Activated CD4-positive, alpha-beta T cell treated with anti-CD3 and anti-CD28 coated beads, Interleukin-2, amount 10 ng/mL, durations not matched to agents 24 days and 14 days (primary cell): ENCODE data around the gene CFAP58. TPM values are rescaled to one million over a fixed set of nuclear protein-coding genes. Genes with fewer than 3 reads are reported as not detected.

Source experiments
- DNase-seq: peaks from one replicate; pipeline ENCODE4 v3.0.0; 2022
- H3K27ac Mint-ChIP-seq: one replicate; pipeline ENCODE4 v1.8.0; 2022; ENCODE audit warnings: mild to moderate bottlenecking, mixed read lengths
- H3K27me3 Mint-ChIP-seq: one replicate; pipeline ENCODE4 v1.8.0; 2022; ENCODE audit warnings: mixed read lengths
- H3K36me3 Mint-ChIP-seq: one replicate; pipeline ENCODE4 v1.8.0; 2022; ENCODE audit warnings: low read depth, mild to moderate bottlenecking, mixed read lengths
- H3K4me1 Mint-ChIP-seq: one replicate; pipeline ENCODE4 v1.8.0; 2021; ENCODE audit warnings: mixed read lengths
- H3K4me3 Mint-ChIP-seq: one replicate; pipeline ENCODE4 v1.8.0; 2022; ENCODE audit warnings: mild to moderate bottlenecking, moderate library complexity, mixed read lengths
- H3K9me3 Mint-ChIP-seq: one replicate; pipeline ENCODE4 v1.8.0; 2021; ENCODE audit warnings: mixed read lengths
- intact Hi-C: fragments of 100-400 bp; cut with micrococcal nuclease; formaldehyde crosslinking; loops from one replicate; pipeline ENCODE4 v1.15.1; 2023
- total RNA-seq: library from RNA; stranded (reverse); gene quantifications from 2 replicates; pipeline ENCODE4 v1.2.3, GENCODE V29; 2022

The CFAP58 gene
- total RNA-seq, 1 donor from 2014 or later: 0.16 TPM

GRCh38 chr10:104325436-104326435 lies 27.9 kb upstream of the CFAP58 start:
- Mint-ChIP-seq H3K4me1 (peaks cover 88% of the 10 kb centered on the region), H3K9me3 (no peaks in the 10 kb centered on the region), H3K27ac (peak overlapping the region; percentile 80), H3K4me3 (peak overlapping the region; percentile 68), H3K27me3 (no peaks in the 10 kb centered on the region), H3K36me3 (peaks cover 9% of the 10 kb centered on the region)
- intact Hi-C loops: loop anchor here (2.0 kb wide), 1 partner anchor 13 kb away; the partner anchor contains the start of gene ITPRIP
- DNase-seq: no peak

GRCh38 chr10:104326991-104327610 lies 26.5 kb upstream of the CFAP58 start:
- no peaks in the 10 kb centered on the region for H3K9me3 Mint-ChIP-seq
- H3K4me3 Mint-ChIP-seq: peak overlapping the region; percentile 86
- DNase-seq: no peak
- intact Hi-C loops: no loop called here
- H3K36me3 Mint-ChIP-seq: peaks cover 14% of the 10 kb centered on the region
- H3K27me3 Mint-ChIP-seq: no peaks in the 10 kb centered on the region
- peaks cover 92% of the 10 kb centered on the region for H3K4me1 Mint-ChIP-seq
- H3K27ac Mint-ChIP-seq: peak overlapping the region; percentile 69

- H3K4me1 Mint-ChIP-seq: peaks cover 90% of the 10 kb centered on the region
- H3K4me3 Mint-ChIP-seq: peak overlapping the region; percentile 86
- H3K27ac Mint-ChIP-seq: peak overlapping the region; percentile 91
- no peaks in the 10 kb centered on the region for H3K27me3 Mint-ChIP-seq
- intact Hi-C loops: loop anchor here (2.0 kb wide), 1 partner anchor 59 kb away; the partner anchor contains the start of gene GSTO2
- peaks cover 20% of the 10 kb centered on the region for H3K36me3 Mint-ChIP-seq
- peak; percentile 68 for DNase-seq
- H3K9me3 Mint-ChIP-seq: no peaks in the 10 kb centered on the region
Observed at GRCh38 chr10:104327745-104328645, 25.6 kb upstream of the CFAP58 start.

GRCh38 chr10:104328646-104328895 lies 25.1 kb upstream of the CFAP58 start:
- intact Hi-C loops: loop anchor here (2.0 kb wide), 1 partner anchor 60 kb away; the partner anchor contains the start of gene GSTO2
- H3K4me3 Mint-ChIP-seq: peak overlapping the region; percentile 86
- H3K4me1 Mint-ChIP-seq: peaks cover 90% of the 10 kb centered on the region
- no peaks in the 10 kb centered on the region for H3K9me3 Mint-ChIP-seq
- no peak for DNase-seq
- H3K27me3 Mint-ChIP-seq: no peaks in the 10 kb centered on the region
- H3K27ac Mint-ChIP-seq: peak overlapping the region; percentile 91
- peaks cover 23% of the 10 kb centered on the region for H3K36me3 Mint-ChIP-seq

- peaks cover 89% of the 10 kb centered on the region for H3K4me1 Mint-ChIP-seq
- H3K27ac Mint-ChIP-seq: peak overlapping the region; percentile 91
- peak; percentile 88 for DNase-seq
- H3K9me3 Mint-ChIP-seq: no peaks in the 10 kb centered on the region
- H3K27me3 Mint-ChIP-seq: no peaks in the 10 kb centered on the region
- H3K4me3 Mint-ChIP-seq: peak overlapping the region; percentile 86
- peaks cover 23% of the 10 kb centered on the region for H3K36me3 Mint-ChIP-seq
- intact Hi-C loops: loop anchor here (1.0 to 2.0 kb wide), 5 partner anchors 9 to 60 kb away; partner anchors contain the start of genes GSTO2 and ITPRIP
Observed at GRCh38 chr10:104328896-104329710, 24.5 kb upstream of the CFAP58 start.

- no peaks in the 10 kb centered on the region for H3K27me3 Mint-ChIP-seq
- H3K36me3 Mint-ChIP-seq: peaks cover 18% of the 10 kb centered on the region
- H3K4me3 Mint-ChIP-seq: peak overlapping the region; percentile 86
- intact Hi-C loops: loop anchor here (1.0 to 10.0 kb wide), 6 partner anchors 9 to 415 kb away; partner anchors contain the start of genes GSTO2, ITPRIP and STN1
- H3K4me1 Mint-ChIP-seq: peaks cover 87% of the 10 kb centered on the region
- no peak for DNase-seq
- no peaks in the 10 kb centered on the region for H3K9me3 Mint-ChIP-seq
- peak overlapping the region; percentile 91 for H3K27ac Mint-ChIP-seq
Observed at GRCh38 chr10:104329735-104330134, 23.9 kb upstream of the CFAP58 start.

- H3K4me3 Mint-ChIP-seq: peak overlapping the region; percentile 86
- intact Hi-C loops: loop anchor here (10.0 kb wide), 1 partner anchor 416 kb away; the partner anchor contains the start of gene STN1
- no peak for DNase-seq
- H3K4me1 Mint-ChIP-seq: peaks cover 87% of the 10 kb centered on the region
- no peaks in the 10 kb centered on the region for H3K27me3 Mint-ChIP-seq
- peaks cover 17% of the 10 kb centered on the region for H3K36me3 Mint-ChIP-seq
- H3K27ac Mint-ChIP-seq: peak overlapping the region; percentile 91
- no peaks in the 10 kb centered on the region for H3K9me3 Mint-ChIP-seq
Observed at GRCh38 chr10:104330168-104331110, 23.2 kb upstream of the CFAP58 start.

GRCh38 chr10:104331208-104331838 lies 22.3 kb upstream of the CFAP58 start:
- no peak overlapping the region for H3K4me3 Mint-ChIP-seq
- H3K36me3 Mint-ChIP-seq: peaks cover 18% of the 10 kb centered on the region
- no peak for DNase-seq
- no peaks in the 10 kb centered on the region for H3K9me3 Mint-ChIP-seq
- peaks cover 88% of the 10 kb centered on the region for H3K4me1 Mint-ChIP-seq
- peak overlapping the region; percentile 38 for H3K27ac Mint-ChIP-seq
- intact Hi-C loops: loop anchor here (10.0 kb wide), 1 partner anchor 417 kb away; the partner anchor contains the start of gene STN1
- no peaks in the 10 kb centered on the region for H3K27me3 Mint-ChIP-seq

- Mint-ChIP-seq H3K27ac (peak overlapping the region; percentile 14), H3K36me3 (peaks cover 18% of the 10 kb centered on the region), H3K4me1 (peaks cover 84% of the 10 kb centered on the region), H3K27me3 (no peaks in the 10 kb centered on the region), H3K4me3 (peak overlapping the region; percentile 24), H3K9me3 (no peaks in the 10 kb centered on the region)
- no peak for DNase-seq
- intact Hi-C loops: loop anchor here (10.0 kb wide), 1 partner anchor 418 kb away; the partner anchor contains the start of gene STN1
Observed at GRCh38 chr10:104332243-104333031, 21.2 kb upstream of the CFAP58 start.

- H3K27ac Mint-ChIP-seq: peak overlapping the region; percentile 14
- H3K4me1 Mint-ChIP-seq: peaks cover 77% of the 10 kb centered on the region
- H3K4me3 Mint-ChIP-seq: peak overlapping the region; percentile 24
- peaks cover 18% of the 10 kb centered on the region for H3K36me3 Mint-ChIP-seq
- H3K9me3 Mint-ChIP-seq: no peaks in the 10 kb centered on the region
- H3K27me3 Mint-ChIP-seq: no peaks in the 10 kb centered on the region
- intact Hi-C loops: loop anchor here (10.0 kb wide), 1 partner anchor 418 kb away; the partner anchor contains the start of gene STN1
- DNase-seq: peak; percentile 85
Observed at GRCh38 chr10:104333032-104333727, 20.5 kb upstream of the CFAP58 start.
